Stimulated activated CD4-positive, alpha-beta T cell treated with anti-CD3 and anti-CD28 coated beads, Interleukin-4, amount 100 ng/mL, for 4 hours (primary cell): ENCODE results near the gene EFNA2.
"Not testable (repeated sequence)": the region's sequence is repeated elsewhere in the genome, so short reads cannot be mapped to it uniquely, and the experiment has no call there.

Experiments used
- DNase-seq, 2 experiments: peaks; one replicate each; pipeline ENCODE4 v3.0.0-alpha.2; 2020

Gene EFNA2

DNA sequence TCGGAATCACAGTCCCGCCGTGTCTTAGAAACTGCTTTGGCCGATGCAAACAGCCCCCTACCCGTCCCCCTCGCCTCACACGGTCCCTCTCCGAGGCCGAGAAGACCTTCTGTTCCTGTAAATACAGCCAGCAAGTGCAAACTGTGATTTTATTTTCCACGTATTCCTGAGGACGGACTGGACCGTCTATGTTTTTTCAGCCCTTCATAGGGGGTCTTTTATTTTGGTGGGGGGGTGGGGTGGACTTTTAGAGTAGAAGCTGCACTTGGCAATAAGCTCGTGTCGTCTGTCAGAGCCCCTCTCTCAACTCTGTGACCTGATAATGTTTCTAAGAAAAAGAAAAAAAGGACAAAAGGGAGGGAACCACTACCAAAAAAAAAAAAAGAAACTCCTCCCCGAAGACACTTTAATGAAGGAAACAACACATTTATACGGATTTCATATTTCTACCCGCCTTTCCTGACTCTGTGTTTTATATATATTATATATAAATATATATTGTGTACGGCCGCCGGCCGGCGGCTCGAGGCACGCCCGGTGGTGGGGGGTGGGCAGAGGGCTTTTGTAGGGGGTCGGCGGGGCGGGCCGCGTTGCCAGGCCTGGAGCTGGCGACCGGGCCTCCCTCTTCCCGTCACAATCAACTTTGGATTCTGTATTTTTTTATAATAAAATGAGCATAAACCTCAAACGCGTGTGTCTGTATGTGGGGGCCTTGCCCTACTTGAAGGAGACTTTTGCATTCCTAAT, 15.2 kb downstream of the EFNA2 start:
- DNase-seq, result no peak

DNA sequence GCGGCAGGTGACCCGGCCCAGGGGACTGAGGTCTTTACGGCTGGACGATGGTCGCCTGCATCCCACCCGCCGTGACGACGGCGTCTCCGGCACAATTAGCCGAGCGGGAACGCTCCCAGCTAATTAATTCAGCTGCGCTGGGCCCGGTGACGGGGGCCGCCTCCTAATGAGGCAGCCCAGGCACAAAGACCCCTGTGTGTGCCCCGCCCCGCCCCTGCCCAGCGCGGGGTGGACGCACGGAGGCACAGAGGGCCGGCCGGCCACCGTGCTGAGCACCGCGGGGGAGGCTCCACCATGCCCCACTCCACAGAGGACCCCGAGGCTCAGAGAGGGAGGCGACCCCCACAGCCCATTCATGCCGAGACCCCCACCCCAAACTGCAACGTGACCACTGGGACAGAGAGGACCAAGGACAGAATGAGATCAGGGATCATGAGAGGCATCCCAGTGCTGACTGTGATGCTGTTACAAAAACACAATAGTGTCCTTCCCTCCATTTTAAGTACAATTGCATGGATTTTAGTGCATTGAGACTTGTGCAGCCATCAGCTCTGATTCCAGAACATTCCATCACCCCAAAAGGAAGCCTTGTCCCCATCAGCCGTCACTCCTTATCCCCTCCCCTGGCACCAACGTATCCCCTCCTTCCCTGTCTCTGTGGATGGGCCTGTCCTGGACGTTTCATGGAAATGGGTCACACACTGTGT, 17.0 kb downstream of the EFNA2 start:
- DNase-seq, result no peak

GRCh38 chr19:1304197-1304924, 18.7 kb downstream of the EFNA2 start:
- DNase-seq, result no peak

DNA sequence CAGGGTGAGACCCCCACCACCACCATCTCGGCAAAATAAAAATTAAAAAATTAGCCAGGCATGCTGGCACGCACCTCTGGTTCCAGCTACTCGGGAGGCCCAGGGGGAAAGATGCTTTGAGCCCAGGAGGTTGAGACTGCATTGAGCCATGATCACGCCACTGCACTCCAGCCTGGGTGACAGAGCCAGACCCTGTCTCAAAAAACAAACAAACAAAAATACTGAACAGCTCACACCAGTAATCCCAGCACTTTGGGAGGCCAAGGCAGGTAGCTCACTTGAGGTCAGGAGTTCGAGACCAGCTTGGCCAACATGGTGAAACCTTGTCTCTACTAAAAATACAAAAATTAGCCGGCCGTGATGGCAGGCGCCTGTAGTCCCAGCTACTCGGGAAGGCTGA, 19.7 kb downstream of the EFNA2 start:
- not testable (repeated sequence) for DNase-seq

DNA sequence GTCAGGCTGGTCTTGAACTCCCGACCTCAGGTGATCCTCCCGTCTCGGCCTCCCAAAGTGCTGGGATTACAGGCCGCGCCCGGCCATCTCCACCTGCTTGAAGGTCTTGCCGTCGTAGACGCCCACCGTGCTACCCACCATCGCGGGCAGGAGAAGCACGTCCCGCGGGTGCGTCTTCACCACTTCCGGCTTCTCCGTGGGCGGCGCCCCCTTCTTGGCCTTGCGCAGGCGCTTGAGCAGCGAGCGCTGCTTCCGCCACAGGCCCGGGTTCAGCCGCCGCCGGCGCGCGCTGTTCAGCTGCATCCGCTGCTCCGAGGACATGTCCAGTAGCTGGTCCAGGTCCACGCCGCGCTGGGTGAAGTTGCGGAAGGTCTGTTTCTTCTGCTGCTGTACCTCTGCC, 21.6 kb downstream of the EFNA2 start:
- no peak for DNase-seq

DNA sequence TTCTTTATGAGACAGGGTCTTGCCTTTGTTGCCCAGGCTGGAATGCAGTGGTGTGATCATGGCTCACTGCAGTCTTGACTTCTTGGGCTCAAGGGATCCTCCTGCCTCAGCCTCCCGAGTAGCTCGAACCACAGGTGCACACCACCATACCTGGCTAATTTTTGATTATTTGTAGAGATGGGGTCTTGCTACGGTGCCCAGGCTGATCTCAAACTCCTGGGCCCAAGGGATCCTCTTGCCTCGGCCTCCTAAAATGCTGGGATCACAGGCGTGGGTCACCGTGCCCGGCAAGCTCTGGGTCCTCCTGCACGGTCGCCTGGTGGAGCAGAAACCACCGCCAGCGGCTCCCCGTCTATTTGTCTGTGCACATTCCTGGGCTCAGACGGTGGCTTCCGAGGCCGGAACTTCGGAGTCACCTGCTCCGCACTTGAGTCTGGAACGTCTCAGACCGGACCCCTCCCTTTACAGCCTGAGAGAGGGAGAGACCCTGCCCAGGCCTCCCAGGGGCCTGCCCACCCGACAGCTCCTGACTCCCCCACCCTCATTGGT, 22.2 kb downstream of the EFNA2 start:
- no peak for DNase-seq

DNA sequence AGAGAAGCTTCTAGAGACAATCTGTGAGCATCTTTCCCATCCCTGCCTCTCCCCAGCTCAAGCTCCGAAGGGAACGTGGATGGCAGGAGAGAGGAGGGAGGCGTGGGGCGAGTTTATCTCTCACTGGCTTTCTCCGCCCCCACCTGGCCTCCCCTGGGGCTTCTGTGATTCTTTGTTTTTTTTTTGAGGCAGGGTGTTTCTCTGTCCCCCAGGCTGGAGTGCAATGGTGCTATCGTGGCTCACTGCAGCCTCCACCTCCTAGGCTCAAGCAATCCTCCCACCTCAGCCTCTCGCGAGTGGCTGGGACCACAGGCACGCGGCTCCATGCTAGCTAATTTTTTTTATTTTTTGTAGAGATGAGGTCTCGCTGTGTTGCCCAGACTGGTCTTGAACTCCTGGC, 23.0 kb downstream of the EFNA2 start:
- no peak for DNase-seq

DNA sequence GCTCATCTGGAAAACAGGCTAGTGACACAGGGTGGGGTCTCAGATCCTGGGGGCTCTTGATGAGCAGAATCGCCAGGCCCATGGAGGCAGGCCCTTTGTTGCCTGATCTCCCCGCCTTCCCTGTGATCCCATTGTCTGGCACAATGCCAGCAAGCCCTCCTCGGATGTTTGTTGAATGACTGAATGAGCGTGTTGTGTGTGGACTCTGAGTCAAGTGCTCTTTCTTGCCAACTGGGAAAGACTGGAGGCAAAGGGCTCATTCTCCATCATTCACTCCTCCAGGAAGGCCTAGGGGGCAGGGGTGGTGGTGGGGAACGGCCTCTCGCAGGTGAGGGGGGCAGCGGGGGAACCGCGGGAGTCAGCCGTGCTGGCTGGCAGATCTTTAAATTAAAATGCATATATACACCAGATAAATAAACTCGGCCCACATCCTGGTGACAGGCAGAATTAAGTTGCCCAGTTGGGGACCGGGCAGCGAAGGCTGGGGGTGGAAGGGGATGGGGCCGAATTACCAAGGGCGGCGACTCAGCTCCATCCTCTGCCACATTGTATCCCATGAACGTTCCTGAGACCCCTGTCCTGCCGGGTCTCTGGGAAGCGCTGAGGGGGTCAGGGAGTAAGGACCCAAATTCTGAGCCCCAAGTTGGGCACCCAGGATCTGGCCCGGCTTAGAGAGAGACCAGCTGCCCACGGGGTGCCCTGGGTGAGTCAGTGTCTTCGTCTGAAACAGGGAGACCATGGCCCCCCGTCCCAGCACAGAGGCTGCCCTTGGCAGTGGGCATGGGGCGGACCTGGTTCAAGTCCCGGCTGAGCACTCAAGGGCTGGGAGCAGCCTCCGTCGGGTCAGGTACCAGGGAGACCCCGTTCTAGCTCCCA, 24.5 kb downstream of the EFNA2 start:
- no peak for DNase-seq

- no peak for DNase-seq
Observed at GRCh38 chr19:1310853-1311180, 25.1 kb downstream of the EFNA2 start.

DNA sequence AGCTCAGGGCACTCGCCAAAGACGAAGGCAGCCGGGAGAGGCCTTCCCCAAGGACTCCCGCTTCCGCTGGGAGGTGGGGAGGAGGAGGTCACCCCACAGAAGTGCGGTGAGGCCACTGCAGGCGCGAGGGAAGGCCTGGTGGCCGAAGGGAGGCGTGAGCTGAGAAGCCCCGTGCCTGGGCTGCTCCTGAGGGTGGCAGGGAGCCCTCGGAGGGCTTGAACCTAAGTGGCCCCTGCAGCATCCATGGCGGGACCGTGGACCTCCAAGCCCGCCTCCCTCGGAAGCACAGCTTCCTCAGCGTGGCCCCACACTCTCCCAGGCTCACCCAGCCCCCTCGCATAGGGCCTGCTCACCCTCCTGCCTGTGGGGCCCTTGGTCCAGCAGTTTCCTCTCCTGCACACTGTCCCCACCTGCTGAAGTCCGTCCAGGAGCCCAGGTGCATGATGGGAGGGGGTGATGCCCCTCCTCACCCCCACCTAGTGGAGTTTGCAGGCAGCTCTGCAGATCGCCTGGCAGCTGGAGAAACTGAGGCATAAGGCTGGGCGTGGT, 25.9 kb downstream of the EFNA2 start:
- DNase-seq, result no peak

GRCh38 chr19:1312767-1313694, 27.4 kb downstream of the EFNA2 start:
- no peak for DNase-seq

- no peak for DNase-seq
Observed at GRCh38 chr19:1313695-1314613, 28.3 kb downstream of the EFNA2 start.

GRCh38 chr19:1315470-1316166, 29.9 kb downstream of the EFNA2 start:
- peak; percentile 10 to 43 for DNase-seq

DNA sequence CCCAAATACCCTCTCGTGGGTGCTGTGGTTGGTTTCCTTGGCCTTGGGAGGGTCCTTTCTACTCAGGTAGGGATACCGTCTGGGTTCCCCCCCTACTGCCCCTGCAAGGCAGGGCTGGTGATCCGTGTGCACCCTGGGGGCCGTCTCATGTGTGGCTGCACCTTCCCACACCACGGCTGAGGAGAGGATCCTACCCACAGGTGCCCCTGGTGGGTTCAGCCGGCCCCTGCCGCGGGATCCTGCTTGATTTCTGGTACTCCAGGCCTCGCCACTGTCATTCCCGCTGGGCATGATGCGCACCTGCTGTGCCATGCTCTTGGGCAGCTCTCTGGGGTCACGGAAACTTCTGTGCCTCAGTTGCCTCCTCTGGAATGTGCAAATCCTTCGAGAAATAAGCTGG, 30.8 kb downstream of the EFNA2 start:
- no peak for DNase-seq

- no peak for DNase-seq
Observed at GRCh38 chr19:1317274-1318003, 31.8 kb downstream of the EFNA2 start.

DNA sequence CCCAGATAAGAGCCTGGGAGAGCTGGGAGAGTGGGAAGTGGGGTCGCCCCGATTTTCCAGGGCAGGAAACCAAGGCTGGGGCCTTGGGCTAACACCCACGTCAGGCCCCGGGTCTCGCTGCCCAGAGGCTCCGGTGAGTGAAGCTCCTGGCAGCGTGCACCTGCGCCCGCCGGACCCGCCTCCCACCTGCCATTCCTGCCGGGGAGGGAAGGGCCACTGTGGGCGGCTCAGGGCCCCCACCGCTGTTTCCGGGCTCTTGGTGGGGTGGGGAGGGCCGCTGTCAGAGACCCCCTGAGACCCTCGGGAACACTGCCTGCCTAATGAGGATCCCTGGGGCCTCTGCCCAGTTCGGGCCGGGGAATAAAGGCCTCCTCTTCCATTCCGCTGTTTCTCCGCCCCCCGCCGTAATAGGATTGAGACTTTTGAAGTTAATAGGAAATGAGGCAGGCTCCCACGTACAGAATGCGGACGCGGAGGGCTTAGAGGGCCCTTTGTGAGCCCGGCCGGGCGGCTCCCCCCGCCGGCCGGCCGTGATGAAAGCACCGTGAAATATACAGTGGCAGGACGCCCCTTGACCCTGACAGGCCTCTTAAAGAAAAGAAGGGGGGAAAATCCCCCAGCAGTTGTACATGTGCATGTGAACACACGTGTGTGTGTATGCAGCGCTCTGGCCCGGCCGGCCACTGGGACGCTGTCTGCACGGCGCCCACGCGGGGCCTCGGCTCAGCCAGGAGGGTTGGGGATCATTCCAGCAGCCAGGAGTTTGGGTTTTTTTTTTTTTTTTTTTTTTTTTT, 33.2 kb downstream of the EFNA2 start:
- no peak for DNase-seq

DNA sequence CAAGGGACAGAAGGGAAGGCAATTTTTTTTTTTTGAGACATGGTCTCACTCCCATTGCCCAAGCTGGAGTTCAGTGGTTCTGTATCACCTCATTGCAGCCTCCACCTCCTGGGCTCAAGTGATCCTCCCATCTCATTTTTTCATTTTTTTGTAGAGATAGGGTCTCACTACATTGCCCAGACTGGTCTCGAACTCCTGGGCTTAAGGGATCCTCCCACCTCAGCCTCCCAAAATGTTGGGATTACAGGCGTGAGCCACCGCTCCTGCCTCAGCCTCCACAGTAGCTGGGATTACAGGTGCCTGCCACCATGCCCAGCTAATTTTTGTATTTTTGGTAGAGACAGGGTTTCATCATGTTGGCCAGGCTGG, 34.6 kb downstream of the EFNA2 start:
- DNase-seq, result not testable (repeated sequence)

- no peak for DNase-seq
Observed at GRCh38 chr19:1321539-1321938, 35.9 kb downstream of the EFNA2 start.
